HL-60/S4 (cell line): ENCODE data around the gene AHNAK2.
"Not testable (repeated sequence)": the region's sequence is repeated elsewhere in the genome, so short reads cannot be mapped to it uniquely, and the experiment has no call there.

Experiments used
- in situ Hi-C: fragments of 300-500 bp; cut with MboI; formaldehyde crosslinking; loops from 2 replicates; pipeline ENCODE4 v1.14.3; 2022; ENCODE audit warnings: low sequenced_read_pairs

The AHNAK2 gene

DNA sequence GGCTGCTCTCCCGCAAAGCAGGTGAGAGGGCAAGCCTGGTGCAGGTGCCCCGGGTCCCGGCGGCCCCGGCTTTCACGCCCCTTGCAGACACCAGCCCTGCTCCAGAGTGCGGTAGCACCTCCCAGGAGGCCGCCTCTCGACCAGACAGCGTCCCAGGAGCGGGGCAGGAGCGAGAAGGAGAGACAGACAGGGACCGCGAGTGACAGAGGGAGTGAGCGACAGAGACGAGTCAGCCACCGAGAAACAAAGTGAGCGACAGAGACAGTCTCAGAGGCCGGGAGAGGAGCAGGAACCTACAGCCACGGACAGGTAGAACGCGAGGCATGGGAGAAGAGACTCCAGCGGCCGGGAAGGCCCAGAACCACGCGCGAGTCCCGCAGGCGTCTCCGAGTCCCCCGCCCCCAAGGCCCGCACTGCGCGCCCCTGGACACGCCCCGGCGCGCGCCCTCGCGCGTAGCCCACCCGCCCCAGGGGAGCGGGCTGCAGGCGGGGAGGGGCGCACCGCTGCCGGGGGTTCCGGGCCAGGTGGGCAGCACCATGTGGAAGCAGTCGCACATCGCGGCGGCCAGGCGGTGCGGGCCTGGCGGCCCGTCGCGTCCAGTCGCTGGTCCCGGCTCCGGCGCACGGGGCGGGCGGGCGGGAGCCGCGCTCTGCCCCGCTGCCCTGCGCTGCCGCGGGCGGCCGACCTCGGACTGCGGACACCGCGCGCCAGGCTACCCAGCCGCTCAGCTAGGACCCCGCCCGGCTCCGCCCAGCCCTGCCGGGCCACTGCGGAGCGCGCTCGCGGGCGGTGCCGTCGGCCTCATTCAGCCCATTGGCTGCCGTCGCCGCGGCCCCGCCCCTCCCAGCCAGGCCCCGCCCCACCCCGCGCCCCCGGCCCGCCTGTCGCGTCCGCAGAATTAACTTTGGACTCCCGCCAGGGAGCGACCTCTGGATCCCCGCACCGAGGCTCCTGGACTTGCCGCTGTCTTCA lies at the start of gene AHNAK2:
Gene AHNAK2 (minus strand): TSS at position 694 of the 973 bp plus-strand sequence. CDS start 137 bp downstream, at position 557.
- in situ Hi-C loops = no loop called here

DNA sequence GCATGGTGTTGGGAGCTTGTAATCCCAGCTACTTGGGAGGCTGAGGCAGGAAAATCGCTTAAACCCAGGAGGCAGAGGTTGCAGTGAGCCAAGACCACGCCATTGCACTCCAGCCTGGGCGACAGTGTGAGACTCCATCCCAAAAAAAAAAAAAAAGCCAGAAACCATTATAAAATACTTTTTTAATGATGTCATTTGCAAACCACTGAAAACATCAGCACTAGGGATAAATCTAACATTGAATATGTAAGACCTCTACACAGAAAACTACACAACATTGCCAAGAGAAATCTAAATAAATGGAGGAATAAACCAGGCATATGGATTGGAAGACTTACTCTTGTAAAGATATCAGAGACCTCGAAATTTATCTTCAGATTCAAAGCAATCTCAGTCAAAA lies 49.5 kb upstream of the AHNAK2 start:
- in situ Hi-C loops = not testable (repeated sequence)

DNA sequence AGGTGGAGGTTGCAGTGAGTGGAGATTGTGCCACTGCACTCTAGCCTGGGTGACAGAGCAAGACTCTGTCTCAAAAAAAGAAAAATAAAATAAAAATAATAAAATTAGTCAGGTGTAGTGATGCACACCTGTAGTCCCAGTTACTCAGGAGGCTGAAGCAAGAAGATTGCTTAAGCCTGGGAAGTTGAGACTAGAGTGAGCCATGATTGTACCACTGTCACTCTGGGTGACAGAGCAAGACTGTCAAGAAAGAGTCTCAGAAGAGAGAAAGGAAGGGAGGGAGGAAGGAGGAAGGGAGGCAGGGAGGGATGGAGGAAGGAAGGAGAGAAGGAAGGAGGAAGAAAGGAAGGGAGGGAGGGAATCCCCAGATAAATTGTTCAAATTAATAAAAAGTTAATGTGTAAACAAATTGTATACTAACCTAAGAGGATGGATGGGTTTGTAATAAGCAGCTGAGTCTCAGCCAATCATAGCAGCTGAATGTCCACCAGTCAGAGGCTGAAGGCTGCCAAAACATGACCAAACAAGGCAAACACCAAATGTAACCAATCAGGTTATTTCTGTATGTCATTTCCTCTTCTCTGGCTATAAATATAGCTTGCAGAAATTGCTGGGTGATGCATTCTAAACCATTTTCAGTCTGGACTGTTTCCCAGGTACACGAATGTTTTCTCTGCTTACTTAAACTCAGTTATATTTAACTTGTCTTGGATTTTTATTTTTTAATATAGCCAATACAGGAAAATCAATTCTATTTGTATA lies 48.8 kb upstream of the AHNAK2 start:
- in situ Hi-C loops = no loop called here

DNA sequence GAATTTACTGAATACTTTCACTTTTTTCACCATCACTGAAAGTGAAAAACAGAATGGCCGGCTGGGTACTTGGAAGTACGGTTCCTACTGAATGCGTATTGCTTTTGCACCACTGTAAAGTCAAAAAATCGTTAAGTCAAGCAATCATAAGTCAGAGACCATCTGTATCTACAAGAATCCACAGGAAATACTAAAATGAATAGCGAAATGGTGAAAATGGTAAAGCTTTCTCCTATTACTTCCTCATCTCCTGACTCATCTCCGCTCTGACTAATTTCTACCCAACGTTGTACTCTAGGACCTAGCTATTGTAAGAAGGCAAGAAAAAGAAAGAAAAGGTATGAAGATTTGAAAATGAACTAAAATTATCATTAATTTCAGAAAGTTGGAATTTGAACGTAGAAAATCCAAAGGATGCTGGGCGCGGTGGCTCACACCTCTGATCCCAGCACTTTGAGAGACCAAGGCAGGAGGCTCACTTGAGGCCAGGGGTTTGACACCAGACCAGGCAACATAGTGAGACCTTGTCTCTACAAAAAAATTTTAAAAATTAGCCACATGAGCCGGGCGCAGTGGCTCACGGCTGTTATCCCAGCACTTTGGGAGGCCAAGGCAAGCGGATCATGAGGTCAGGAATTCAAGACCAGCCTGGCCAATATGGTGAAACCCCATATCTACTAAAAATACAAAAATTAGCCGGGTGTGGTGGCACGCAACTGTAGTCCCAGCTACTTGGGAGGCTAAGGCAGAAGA lies 48.0 kb upstream of the AHNAK2 start:
- in situ Hi-C loops = no loop called here

DNA sequence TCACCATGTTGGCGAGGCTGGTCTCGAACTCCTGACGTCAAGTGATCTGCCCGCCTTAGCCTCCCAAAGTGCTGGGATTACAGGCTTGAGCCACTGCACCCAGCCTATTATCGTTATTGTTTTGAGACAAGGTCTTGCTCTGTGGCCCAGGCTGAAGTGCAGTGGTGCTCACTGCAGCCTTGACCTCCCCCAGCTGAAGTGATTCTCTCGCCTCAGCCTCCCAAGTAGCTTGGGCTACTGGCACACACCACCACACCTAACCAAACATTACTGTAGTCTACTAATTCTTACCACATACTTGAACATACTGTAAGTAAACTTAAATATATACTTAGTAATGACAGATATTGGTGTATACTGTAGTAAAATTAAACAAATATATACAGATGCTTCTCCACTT lies 47.3 kb upstream of the AHNAK2 start:
- in situ Hi-C loops = no loop called here

DNA sequence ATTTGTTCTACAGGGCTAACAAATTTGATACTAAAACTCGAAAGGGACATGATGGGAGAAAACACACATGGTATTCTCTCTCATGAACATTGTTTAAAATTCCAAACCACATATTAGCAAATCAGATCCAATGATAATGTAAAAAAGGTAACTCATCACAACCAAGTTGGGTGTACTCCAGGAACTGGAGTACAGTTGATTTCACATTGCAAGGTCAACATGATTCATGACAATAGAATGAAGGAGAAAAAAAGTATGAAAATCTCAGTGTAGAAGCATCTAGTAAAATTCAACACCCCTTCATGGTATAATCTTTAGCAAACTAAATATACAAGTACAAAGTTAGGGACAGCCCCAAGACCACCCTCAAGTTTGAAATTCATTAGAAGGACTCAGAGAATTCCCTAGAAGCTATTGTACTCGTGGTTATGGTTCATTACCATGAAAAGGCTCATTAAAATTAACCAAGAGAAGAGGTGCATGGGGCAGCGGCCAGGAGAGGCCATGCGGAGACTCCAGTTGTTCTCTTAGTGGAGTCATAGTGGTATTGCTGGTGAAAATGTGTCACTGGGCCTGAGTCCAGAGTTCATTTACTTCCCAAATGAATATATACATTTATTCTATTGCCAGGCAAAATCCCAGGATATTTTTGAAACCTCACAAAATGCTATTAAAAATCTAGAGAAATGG lies 45.8 kb upstream of the AHNAK2 start:
- in situ Hi-C loops = no loop called here

DNA sequence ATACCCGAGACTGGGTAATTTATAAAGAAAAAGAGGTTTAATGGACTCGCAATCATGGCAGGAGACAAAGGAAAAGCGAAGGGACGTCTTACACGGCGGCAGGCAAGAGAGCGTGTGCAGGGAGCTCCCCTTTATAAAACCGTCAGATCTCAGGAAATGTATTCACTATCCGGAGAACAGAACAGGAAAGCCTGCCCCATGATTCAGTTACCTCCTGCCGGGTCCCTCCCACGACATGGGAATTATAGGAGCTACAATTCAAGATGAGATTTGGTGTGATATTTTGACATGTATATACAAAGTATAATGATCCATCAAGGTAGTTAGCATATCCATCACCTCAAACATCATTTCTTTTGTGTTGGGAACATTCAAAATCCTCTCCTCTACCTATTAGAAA lies 45.0 kb upstream of the AHNAK2 start:
- in situ Hi-C loops = no loop called here

DNA sequence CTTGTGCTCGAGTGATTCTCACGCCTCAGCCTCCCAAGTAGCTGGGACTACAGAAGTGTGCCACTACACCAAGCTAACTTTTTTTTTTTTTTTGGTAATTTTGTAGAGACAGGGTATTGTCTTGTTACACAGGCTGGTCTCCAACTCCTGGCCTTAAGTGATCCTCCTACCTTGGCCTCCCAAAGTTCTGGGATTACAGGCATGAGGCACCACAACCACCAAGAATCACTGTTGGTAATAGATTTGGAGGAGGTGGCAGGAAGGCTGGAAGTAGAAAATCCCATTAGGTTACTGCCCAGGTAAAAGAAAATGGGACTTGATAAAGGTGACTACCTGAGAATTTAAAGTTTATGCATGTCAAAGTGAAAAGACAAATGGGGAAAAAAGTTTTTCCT lies 44.1 kb upstream of the AHNAK2 start:
- in situ Hi-C loops = no loop called here

DNA sequence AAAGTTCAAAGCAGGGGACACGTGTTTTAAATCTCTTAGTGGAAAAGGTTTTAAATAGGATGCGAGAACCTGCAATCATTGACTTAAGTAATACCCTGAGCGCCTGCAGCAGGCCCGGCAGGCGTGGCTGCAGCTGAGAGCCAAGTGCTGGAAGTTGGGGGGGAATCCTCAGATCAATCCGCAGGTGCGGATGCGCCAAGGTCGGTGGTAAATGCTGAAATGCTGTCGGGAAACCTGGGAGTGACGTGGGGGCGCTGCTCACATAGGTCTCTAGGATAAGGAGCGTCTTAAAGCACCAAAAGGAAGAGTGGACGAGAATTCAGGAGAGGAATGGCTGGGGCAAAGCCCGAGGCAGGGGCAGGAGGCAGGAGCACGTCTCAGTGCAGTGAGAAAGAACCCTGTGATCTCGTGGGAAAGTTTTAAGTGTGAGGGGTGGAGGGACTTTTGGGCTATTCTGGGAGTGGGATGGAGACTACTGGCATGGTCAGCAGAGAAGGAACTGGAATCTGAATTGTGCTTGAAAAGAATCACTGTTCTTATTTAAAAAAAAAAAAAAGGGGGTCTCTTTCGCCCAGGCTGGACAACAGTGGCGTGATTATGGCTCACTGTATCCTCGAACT lies 43.6 kb upstream of the AHNAK2 start:
- in situ Hi-C loops = no loop called here

DNA sequence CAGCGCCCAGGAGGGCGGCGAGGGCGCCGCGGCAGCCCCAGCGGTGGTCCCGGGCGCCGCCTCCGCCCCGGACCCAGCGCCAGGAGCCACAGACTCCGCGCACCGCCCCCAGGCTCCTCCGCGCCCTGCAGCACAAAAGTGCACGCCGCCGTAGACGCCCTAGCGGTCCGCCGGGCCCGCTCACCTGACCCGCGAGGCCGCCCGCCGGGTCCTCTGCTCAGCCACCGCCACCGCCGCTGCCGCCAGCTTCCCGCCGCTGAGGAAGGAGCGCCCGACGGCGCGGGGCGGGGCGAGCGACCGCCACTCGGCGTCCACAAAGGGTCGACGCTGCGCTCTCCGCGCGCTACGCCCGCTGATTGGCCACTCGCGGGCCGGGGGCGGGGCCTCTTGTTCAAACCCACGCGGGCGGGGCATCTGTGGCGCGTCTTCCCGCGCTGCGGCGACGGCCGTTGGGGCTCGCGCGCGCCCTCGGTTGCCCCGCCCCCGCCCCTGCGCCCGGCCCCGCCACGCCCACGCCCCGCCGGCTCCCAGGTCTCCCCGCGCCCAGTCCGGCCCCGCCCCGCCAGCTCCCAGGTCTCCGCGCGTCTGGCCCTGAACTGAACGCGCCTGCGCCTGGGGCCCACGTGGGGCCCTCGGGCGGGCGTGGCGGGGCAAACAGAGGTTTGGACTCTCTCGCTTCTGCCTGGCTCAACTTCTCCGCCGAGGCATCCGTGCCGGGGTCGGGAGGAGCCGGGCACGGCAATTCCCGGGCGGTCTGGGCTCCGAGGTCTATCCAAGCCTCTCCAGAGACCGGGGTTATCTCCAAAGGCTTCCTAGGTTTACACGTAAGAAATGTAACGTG lies 42.9 kb upstream of the AHNAK2 start, which contains the start of gene CDCA4:
Gene CDCA4 (minus strand): TSS at position 269 of the 841 bp plus-strand sequence. CDS start 9,154 bp downstream, outside the sequence.
- in situ Hi-C loops = no loop called here

DNA sequence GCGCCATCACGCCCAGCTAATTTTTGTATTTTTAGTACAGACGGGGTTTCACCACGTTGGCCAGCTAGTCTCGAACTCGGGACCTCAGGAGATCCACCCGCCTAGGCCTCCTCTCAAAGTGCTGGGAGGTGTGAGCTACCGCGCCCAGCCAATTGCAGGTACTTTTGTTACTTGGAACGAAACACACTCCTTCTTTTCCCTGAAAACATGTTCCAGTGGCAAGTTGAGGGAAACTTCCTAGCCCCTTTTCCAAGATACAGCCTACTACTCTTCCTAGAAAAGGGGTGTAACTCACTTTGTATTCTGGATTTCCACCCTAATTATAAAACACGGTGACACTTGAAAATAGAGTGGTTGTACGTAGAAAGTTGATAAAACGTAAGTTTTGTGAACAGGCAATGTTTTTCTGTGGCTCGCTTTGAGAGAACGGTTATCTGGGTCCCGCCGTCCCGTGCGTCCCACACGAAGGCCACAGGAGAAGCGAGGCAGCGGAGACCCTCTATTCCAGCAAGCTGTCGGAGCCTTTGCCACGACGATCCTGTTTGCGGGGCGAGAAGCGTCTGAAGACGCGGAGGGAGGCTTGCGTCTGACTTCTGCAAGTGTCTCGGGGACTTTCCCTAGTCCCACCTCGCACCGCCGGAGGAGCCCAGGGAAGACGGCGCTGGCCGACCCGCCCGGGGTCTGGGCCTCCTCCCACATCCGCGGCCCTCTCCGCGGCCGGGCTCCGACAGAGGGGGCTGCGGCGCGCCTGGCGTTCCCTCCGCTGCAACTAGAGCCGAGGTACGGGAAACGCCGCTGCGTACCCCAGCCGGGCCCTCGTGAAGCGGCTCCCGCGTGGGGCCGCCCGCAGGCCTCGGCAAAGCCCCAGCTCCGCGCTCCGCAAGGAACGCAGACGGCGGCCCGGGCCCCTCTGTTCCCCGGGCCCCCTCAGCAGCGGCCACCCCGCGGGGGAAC lies 42.0 kb upstream of the AHNAK2 start:
- in situ Hi-C loops = no loop called here

DNA sequence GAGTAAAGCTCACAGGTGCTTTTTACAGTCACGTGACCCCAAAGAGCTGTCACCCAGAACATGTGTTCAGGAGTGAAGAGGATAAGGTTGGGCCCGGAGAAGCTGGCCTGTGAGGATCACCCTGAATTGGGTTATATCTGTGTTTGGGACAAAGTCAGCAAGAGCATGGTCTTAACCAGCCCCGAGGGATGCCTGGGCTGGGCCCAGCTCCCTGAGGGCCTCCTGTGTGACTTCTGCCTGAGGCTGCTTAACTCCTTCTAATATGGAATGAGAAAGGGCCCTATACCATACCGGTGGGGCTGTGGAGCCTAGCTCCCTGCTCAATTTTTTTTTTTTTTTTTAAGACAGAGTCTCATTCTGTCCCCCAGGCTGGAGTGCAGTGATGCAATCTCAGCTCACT lies 40.2 kb upstream of the AHNAK2 start:
- in situ Hi-C loops = no loop called here

DNA sequence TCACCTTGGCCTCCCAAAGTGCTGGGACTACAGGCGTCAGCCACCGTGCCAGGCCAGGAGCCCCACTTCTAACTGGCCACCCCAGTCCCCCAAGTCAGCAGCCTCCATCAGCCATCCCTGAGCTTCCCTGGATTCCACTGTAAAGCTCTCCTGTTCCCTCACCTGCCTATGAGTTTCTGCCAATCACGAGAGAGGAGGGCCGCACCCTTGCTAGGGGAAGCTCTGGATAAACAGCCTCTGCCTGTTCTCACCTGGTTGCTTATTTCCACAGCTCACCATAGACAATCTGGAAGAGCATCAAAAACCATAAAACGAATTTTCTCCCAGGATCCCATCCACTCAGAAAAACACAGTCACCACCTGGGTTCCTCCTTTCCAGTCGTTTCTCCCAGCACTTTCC lies 37.7 kb upstream of the AHNAK2 start:
- in situ Hi-C loops = no loop called here

DNA sequence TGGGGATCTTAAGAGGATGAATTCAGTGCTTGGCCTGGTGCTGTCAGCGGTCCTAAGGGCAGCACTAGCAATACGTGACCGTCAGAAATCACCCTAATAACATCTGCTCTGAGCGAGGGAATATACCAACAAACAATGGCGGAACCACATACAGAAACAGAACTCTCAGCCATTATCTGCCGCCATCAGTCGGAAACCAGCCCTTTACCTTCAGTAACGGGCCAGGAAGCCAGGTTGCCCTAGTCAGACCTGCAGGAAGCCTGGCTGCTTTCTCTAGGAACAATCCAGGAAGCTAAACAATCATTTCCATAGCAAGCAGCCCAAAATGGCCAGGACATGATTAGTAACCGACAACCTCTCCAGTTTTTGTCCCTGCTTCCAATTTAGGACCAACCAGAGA lies 37.1 kb upstream of the AHNAK2 start:
- in situ Hi-C loops = no loop called here

DNA sequence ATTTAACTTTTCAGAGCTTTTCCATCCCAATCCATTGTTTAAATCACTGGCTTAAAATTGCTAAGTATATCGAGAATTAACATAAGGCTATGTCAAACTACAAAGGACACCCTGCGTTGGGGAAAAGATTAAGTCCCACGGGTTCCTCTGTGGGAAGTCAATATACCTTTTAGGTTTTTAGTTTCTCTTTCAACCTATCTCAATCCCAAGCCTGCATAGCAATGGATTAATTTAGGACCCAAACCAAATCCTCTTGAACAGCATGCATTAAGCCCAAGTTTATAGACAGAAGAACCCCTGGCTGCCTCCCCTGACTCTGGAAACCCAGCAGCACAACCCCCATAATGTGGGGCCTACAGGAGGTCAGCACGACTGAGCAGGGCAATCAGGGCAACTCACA lies 36.5 kb upstream of the AHNAK2 start:
- in situ Hi-C loops = no loop called here

DNA sequence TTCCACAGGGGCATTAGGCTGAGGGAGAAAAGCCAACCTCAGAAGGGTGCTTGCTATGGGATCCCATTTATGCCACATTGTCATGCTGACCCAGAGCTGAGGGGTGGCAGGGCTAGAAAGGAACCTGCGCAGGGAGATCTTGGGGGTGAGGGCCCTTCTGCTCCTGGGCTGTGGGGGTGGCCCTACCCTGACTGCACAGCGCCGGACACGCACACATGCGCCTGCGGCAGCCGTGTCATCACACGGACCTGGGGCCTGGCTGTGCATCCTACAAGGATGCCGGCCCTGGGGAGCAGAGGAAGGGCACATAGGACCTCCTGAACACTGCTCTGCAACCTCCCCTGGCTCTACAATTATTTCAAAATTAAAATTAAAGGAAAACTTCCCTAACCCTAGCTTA lies 35.9 kb upstream of the AHNAK2 start:
- in situ Hi-C loops = no loop called here

DNA sequence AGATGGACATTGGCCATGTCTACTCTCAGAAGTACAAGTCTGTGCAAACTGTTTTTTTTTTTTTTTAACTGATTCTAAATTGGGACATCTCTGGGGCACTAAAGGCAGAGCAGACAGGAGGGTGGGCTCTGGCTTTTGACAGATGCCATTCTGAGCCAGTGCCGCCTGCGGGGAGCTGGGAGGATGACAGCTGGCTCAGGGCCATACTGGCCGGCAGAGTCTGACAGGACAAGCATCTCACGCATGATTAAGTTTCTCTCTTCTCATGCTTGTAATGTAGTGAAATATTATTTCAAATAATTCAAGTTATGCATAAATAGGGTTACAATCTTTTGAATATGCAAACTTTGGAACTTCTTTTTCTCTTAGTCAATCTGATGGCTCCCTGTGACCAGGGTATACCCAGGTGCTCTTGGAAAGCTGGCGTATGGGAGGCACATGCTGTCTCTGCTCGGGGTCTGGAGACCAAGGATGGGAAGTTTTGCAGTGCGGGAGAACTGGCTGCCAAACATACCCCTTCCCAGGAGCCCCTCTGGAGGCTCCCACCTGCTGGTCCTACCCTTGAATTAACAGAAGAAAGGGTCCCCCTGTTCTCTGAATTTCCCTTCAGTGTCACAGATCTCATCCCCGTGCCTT lies 35.1 kb upstream of the AHNAK2 start:
- in situ Hi-C loops = no loop called here
